Uterus (tissue), 2 donors: Measurements from ENCODE around the gene SWT1.

Experiments used
- POLR2A ChIP-seq, 2 donors: fragments of 450-650 bp; IDR thresholded peaks; one replicate each; pipeline ENCODE4 v1.6.1; 2016; ENCODE audit warnings: antibody characterized with exemption in 2 of 2, mild to moderate bottlenecking in 1 of 2, moderate library complexity in 1 of 2
- TF ChIP-seq, protein P1 (sequence below), 4 experiments: fragments of 200-600 bp in 2 of 4; fragments of 450-650 bp in 2 of 4; sonication (generic) in 2 of 4; IDR thresholded peaks; one replicate each; pipeline ENCODE4 v1.5.1; 2016 to 2019; ENCODE audit warnings: antibody characterized with exemption in 4 of 4, mild to moderate bottlenecking in 2 of 4, moderate library complexity in 1 of 4

DNA sequence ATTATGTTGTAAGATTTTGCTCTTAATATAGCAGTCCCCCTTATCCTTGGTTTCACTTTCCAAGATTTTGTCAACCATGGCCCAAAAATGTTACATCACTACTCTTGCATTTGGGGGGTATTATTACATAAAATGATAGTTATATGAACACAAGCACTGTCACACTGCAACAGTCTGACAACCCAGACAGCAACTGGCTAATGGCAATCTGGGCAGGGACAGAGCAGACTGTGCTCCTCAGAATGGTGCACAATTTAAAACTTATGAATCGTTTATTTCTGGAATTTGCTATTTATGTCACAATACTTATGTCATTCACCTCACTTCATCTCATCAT is 162.1 kb downstream of the SWT1 start:
- TF ChIP-seq, protein P1, sequence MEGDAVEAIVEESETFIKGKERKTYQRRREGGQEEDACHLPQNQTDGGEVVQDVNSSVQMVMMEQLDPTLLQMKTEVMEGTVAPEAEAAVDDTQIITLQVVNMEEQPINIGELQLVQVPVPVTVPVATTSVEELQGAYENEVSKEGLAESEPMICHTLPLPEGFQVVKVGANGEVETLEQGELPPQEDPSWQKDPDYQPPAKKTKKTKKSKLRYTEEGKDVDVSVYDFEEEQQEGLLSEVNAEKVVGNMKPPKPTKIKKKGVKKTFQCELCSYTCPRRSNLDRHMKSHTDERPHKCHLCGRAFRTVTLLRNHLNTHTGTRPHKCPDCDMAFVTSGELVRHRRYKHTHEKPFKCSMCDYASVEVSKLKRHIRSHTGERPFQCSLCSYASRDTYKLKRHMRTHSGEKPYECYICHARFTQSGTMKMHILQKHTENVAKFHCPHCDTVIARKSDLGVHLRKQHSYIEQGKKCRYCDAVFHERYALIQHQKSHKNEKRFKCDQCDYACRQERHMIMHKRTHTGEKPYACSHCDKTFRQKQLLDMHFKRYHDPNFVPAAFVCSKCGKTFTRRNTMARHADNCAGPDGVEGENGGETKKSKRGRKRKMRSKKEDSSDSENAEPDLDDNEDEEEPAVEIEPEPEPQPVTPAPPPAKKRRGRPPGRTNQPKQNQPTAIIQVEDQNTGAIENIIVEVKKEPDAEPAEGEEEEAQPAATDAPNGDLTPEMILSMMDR (IDR thresholded peaks at IDR 0.05) = no peak
- no peak for TF ChIP-seq POLR2A (IDR thresholded peaks at IDR 0.05)
